ENCODE data around the gene ZNF813.

DNA sequence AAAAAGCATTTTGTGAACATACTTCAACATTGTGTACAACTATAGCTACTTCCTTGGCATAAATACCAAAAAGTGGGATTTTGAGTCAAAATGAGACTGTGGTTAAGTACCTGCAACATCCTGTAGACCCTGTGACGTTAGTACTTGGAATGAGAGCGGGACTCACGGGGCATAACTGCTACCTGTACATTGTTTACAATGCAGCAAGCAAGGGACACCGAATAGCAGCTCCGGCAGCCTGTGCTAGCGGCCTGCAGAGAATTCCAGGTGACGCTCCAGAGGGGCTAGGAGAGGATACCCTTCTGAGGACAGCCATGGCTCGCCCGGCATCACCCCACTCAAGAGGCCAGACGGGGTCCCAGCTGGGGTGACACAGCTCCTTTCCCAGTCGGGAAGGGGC is 69.6 kb downstream of the ZNF813 start:
- TF ChIP-seq, protein P1, sequence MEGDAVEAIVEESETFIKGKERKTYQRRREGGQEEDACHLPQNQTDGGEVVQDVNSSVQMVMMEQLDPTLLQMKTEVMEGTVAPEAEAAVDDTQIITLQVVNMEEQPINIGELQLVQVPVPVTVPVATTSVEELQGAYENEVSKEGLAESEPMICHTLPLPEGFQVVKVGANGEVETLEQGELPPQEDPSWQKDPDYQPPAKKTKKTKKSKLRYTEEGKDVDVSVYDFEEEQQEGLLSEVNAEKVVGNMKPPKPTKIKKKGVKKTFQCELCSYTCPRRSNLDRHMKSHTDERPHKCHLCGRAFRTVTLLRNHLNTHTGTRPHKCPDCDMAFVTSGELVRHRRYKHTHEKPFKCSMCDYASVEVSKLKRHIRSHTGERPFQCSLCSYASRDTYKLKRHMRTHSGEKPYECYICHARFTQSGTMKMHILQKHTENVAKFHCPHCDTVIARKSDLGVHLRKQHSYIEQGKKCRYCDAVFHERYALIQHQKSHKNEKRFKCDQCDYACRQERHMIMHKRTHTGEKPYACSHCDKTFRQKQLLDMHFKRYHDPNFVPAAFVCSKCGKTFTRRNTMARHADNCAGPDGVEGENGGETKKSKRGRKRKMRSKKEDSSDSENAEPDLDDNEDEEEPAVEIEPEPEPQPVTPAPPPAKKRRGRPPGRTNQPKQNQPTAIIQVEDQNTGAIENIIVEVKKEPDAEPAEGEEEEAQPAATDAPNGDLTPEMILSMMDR (IDR thresholded peaks at IDR 0.05 in 2 of 3, conservative IDR thresholded peaks at IDR 0.05 in 1 of 3; ENCODE audit: borderline replicate concordance in 1 of 3, insufficient read depth in 1 of 3, low read depth in 2 of 3, low read length in 2 of 3), result no peak
- TF ChIP-seq POLR2A (IDR thresholded peaks at IDR 0.05; ENCODE audit: borderline replicate concordance, extremely low read depth, insufficient read depth, insufficient read length) (no peak), ZNF274 (IDR thresholded peaks at IDR 0.05; ENCODE audit: low read depth, low read length) (no peak), YY1 (IDR thresholded peaks at IDR 0.05; ENCODE audit: extremely low read depth, insufficient replicate concordance, low read depth, low read length) (no peak), RAD21 (IDR thresholded peaks at IDR 0.05; ENCODE audit: low read depth) (no peak), JUND (IDR thresholded peaks at IDR 0.05) (no peak)
